Brain microvascular endothelial cell (primary cell): ENCODE data around the gene ADAMTS4.

Source experiments
- DNase-seq: peaks from one replicate; pipeline ENCODE4 v3.0.0-alpha.2; 2020
- H3K27ac ChIP-seq: fragments of 250-450 bp; sonication (Bioruptor Pico); 2 replicates; pipeline ENCODE4 v1.5.1; 2020; ENCODE audit warnings: mild to moderate bottlenecking, moderate library complexity
- H3K27me3 ChIP-seq: fragments of 250-450 bp; sonication (Bioruptor Pico); replicated peaks from 2 replicates; pipeline ENCODE4 v1.5.1; 2020; ENCODE audit warnings: mild to moderate bottlenecking
- H3K36me3 ChIP-seq: fragments of 250-450 bp; sonication (Bioruptor Pico); replicated peaks from 2 replicates; pipeline ENCODE4 v1.5.1; 2020; ENCODE audit warnings: mild to moderate bottlenecking
- H3K4me3 ChIP-seq: 2 replicates; pipeline ENCODE4 v1.5.1; 2011; ENCODE audit warnings: low read depth, mild to moderate bottlenecking, control low read depth, low read length, moderate library complexity
- in situ Hi-C: cut with HindIII; loops from 2 replicates; pipeline ENCODE4 v1.10.0; 2017; ENCODE audit warnings: low sequenced_read_pairs, low pct_ligation_motif_present
- TF ChIP-seq, protein P1 (sequence below): IDR thresholded peaks from 2 replicates; pipeline ENCODE4 v1.5.1; 2011; ENCODE audit warnings: low read depth, mild to moderate bottlenecking, moderate library complexity, low read length, control low read depth, inconsistent platforms; ENCODE audit errors: missing control alignments

The ADAMTS4 gene

DNA sequence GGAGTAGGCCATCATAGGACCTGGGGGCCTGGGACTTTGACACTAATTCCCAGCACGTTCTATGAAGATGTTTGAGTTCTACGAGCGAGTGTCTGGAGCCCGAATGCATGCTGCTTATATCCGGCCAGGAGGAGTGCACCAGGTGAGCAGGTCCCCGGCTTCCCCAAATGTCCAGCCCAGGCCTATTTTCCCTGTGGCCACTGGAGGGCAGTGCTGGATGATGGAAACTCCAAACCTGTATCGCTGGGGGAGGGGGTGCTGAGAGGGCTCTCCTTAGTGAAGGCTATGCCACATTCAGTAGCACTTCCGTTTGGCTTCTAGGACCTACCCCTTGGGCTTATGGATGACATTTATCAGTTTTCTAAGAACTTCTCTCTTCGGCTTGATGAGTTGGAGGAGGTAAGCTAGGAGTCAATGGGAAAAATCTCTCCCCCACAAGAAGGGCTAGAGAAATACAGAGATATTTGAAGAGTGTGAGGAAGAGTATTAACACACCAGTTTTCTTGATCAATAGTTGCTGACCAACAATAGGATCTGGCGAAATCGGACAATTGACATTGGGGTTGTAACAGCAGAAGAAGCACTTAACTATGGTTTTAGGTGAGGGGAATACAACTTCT, 11.0 kb upstream of the ADAMTS4 start:
- TF ChIP-seq, protein P1, sequence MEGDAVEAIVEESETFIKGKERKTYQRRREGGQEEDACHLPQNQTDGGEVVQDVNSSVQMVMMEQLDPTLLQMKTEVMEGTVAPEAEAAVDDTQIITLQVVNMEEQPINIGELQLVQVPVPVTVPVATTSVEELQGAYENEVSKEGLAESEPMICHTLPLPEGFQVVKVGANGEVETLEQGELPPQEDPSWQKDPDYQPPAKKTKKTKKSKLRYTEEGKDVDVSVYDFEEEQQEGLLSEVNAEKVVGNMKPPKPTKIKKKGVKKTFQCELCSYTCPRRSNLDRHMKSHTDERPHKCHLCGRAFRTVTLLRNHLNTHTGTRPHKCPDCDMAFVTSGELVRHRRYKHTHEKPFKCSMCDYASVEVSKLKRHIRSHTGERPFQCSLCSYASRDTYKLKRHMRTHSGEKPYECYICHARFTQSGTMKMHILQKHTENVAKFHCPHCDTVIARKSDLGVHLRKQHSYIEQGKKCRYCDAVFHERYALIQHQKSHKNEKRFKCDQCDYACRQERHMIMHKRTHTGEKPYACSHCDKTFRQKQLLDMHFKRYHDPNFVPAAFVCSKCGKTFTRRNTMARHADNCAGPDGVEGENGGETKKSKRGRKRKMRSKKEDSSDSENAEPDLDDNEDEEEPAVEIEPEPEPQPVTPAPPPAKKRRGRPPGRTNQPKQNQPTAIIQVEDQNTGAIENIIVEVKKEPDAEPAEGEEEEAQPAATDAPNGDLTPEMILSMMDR = peak; percentile 94
- peak; percentile 59 for DNase-seq
- H3K36me3 ChIP-seq = peaks cover 77% of the 10 kb centered on the region
- no peaks in the 10 kb centered on the region for H3K27me3 ChIP-seq
- no peak overlapping the region for H3K27ac ChIP-seq
- H3K4me3 ChIP-seq = no peak overlapping the region
- in situ Hi-C loops = loop anchor here (25.0 kb wide), 1 partner anchor 177 kb away; no protein-coding TSS in a partner anchor

DNA sequence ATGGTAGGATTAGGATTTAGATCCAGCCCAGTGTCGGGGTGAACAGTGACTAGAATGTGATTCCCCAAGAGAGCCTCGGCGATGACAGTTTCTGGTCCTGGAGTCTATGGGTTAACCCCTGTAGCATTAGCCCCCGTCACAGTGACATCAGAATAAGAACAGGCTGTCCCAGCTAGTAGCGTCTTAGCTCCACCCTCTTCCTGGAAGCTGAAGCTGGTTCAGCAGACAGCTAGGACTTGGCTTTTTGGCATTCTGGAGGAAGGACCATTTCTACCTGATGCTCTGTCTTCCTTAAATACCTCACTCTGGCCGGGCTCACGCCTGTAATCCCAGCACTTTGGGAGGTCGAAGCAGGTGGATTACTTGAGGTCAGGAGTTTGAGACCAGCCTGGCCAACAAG, 8.3 kb upstream of the ADAMTS4 start:
- in situ Hi-C loops = loop anchor here (25.0 kb wide), 1 partner anchor 180 kb away; no protein-coding TSS in a partner anchor
- H3K27me3 ChIP-seq = no peaks in the 10 kb centered on the region
- peak; percentile 85 for DNase-seq
- peak overlapping the region; percentile 53 for H3K27ac ChIP-seq
- TF ChIP-seq, protein P1 = no peak
- peaks cover 64% of the 10 kb centered on the region for H3K36me3 ChIP-seq
- no peak overlapping the region for H3K4me3 ChIP-seq

DNA sequence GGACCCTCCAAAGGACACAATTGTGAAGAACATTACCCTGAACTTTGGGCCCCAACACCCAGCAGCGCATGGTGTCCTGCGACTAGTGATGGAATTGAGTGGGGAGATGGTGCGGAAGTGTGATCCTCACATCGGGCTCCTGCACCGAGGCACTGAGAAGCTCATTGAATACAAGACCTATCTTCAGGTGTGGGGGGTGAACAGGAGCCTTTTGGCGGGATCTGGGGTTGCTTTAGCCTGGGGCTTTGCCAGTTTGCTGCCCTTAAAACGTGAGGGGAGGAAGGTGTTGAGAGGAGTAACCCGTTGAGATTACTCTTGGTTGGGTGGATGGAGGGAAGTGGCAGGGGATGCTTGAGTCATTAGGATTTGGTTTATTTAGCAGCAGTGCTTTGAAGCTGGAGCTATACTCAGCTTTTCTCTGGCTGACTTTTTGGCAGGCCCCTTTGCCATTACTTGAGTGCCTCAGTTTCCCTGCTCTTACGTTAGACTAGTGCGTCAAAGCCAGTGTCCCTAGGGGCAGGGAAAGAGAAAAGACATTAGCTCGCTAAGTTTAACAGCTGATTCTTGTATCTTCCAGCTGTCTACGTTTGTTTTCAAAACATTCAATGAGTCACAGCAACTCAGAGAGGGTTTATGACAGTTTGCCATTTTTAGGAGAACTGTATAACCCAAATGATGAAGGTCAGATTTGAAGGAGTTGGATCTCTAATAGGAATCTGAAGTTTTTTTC, 7.7 kb upstream of the ADAMTS4 start:
- Histone ChIP-seq H3K36me3 (peaks cover 58% of the 10 kb centered on the region), H3K4me3 (no peak overlapping the region), H3K27me3 (no peaks in the 10 kb centered on the region), H3K27ac (peak overlapping the region; percentile 53)
- in situ Hi-C loops = loop anchor here (25.0 kb wide), 1 partner anchor 181 kb away; no protein-coding TSS in a partner anchor
- TF ChIP-seq, protein P1 = no peak
- DNase-seq = peak; percentile 28

DNA sequence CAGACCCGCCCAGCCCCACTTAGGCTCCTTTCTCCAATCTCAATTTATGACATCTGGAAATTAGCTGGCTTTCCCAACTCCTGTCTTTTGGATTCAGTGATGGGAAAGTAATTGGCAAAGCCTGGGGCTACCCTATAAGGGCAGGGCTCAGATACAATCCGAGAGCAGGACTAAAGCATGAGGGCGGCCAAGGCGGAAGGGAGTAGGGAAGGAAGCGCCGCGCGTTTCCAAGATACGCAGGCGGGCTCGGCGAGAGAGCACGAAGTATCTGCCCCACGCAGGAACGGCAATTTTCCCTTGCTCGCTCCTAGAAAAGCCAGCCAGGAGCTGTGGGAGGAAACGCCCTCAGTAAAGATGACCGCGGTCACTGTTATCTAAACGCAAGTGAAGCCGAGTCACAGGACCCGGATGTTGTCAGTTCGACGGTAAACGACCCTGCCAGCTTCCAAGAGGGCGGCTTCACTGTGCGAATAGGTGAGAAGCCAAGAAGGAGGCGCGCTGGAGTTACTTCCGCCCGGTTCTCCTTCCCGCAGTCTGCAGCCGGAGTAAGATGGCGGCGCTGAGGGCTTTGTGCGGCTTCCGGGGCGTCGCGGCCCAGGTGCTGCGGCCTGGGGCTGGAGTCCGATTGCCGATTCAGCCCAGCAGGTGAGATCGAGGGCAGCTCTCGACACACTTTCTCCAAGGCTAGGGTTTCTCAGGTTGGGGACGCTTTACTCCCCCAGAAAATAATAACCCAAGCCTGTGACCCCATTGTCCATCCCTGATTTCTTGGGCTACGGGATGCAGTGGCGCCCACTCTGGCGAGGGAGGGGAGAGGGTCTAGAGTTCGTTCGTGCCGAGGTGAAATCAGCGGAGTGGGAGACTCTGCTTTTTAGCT, 3.2 kb upstream of the ADAMTS4 start, which contains the start of gene NDUFS2:
NDUFS2 (plus strand) TSS at position 532 of the 877 bp plus-strand sequence; CDS start at position 551, 19 bp downstream.
- Histone ChIP-seq H3K36me3 (peaks cover 18% of the 10 kb centered on the region), H3K27ac (peak within 1 kb of the TSS; percentile 93), H3K27me3 (no peaks in the 10 kb centered on the region), H3K4me3 (peak within 1 kb of the TSS; percentile 85)
- DNase-seq = peak; percentile 99
- in situ Hi-C loops = loop anchor here (25.0 kb wide), 1 partner anchor 185 kb away; no protein-coding TSS in a partner anchor
- TF ChIP-seq, protein P1 = peak; percentile 50

DNA sequence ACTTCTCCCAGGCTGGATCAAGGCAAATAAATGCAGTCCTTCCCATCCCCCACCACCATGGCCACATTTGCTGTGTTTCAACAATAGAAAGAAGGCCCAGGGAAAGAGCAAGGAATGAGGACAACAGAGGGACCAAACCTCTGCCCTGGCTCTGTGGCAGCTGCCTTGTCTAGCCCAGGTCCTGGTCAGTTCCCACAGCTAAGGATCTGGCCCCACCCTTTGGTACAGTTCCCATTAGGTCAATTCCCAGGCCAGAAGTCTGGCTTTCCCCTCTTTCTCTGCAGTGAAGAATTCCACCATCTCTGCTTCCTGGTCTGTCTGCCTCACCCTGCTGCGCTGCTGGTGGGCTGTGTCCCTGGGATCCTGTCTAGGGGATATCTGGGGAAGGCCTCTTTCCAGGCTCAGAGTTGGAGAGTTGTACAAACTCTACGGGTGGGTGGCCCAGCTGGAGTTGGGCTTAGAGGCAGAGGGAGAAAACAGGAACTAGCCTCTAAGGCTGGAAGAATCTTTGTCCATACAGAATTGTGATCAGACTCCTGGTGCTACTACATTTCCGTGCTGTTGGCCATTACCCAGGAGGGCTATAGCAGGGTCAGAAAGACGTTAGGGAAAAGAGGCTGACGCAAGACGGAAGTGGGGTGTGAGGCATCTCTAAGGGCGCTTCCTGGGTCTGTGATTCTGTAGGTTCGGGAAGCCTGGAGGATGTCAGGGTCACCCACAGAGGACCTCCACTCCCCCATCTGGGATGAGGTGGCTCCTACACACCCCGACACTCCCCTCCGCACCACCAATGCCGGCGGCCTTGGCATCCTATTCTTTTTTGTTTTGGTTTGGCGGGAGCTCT, 2.4 kb upstream of the ADAMTS4 start:
- H3K27ac ChIP-seq = peak overlapping the region; percentile 93
- DNase-seq = peak; percentile 57
- no peaks in the 10 kb centered on the region for H3K27me3 ChIP-seq
- TF ChIP-seq, protein P1 = no peak
- H3K36me3 ChIP-seq = peaks cover 14% of the 10 kb centered on the region
- in situ Hi-C loops = loop anchor here (25.0 kb wide), 1 partner anchor 186 kb away; no protein-coding TSS in a partner anchor
- H3K4me3 ChIP-seq = peak overlapping the region; percentile 85
